Measurements from ENCODE around the gene CDH4.

DNA sequence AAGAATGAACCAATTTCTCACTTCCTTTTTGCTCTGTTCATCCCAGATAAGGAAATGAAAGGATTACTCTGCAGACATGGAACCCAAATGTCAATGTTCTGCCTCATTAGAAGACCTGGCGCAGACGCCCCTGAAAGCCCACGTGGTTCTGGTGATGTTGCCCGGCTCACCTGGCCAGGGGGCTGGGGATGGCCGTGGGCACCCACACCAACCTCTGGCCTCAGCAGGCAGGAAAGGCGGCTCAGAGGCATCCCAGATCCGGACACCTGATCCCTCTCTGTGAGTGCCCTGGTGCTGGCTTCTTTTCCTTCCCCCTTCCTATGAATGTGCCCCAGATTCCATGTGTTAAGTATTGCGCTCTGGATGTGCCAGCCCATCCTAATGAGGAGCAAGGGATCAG lies 33.6 kb downstream of the CDH4 start:
- no peak for TF ChIP-seq CTCF (IDR thresholded peaks at IDR 0.05; ENCODE audit: extremely low read depth in 1 of 2, insufficient read depth in 1 of 2, low read depth in 1 of 2, low read length in 2 of 2)
- no peak for TF ChIP-seq POLR2AphosphoS5 (IDR thresholded peaks at IDR 0.05; ENCODE audit: insufficient read depth, low read depth, low read length)
- TF ChIP-seq JUN (IDR thresholded peaks at IDR 0.05; ENCODE audit: borderline replicate concordance, insufficient read depth, insufficient read length, low read depth): no peak

All from endothelial cell of umbilical vein (primary cell).